K562 (cell line): ENCODE results near the gene MAGEC1. TPM values are rescaled to one million over a fixed set of nuclear protein-coding genes. Genes with fewer than 3 reads are reported as not detected.

ENCODE experiments used
- ATAC-seq: fragments of 200-7000 bp; cut with Tn5 transposase; 3 replicates; pipeline ENCODE4 v1.9.1; 2020; ENCODE audit warnings: moderate library complexity
- BruUV-seq: library from RNA; stranded (reverse); fragments of 400-500 nt; replicated peaks from 2 replicates; lab custom pipeline; 2021; lab: Mats Ljungman, UMichigan
- CTCF ChIA-PET: fragments of 300-600 bp; formaldehyde crosslinking; extraction: SDS; loops from one replicate; lab custom pipeline; 2021; ENCODE audit warnings: low intra/inter-chr PET ratio; lab: Yijun Ruan, JAX
- POLR2A ChIA-PET: fragments of 300-600, 350-650 bp; sonication (Branson Sonifier 250); formaldehyde crosslinking; extraction: SDS; loops from one replicate; lab custom pipeline; 2021; ENCODE audit warnings: antibody characterized with exemption, inconsistent platforms; lab: Yijun Ruan, JAX
- DNase-seq, 4 experiments: peaks; one replicate each; pipeline versions ENCODE4 v3.0.0 to v3.0.0-alpha.2; 2011 to 2018; ENCODE audit warnings: low spot score in 3 of 4, mixed read lengths in 3 of 4; ENCODE audit errors: extremely low read depth in 1 of 4
- FAIRE-seq: peaks from 2 replicates; lab custom pipeline; 2011; peaks lifted over from hg19 to GRCh38; lab: Jason Lieb, UNC
- H2AFZ ChIP-seq: 2 replicates; pipeline ENCODE4 v1.6.0; 2011; ENCODE audit warnings: low read depth, low read length, control low read depth, inconsistent platforms
- H3K27ac ChIP-seq: fragments of 200-600 bp; 3 replicates; pipeline ENCODE4 v1.8.0; 2011; ENCODE audit warnings: low read depth, mild to moderate bottlenecking, control low read depth, inconsistent platforms, low read length, moderate library complexity, mixed read lengths; ENCODE audit errors: extremely low read depth
- H3K27me3 ChIP-seq, 2 experiments: fragments of 300-600 bp in 1 of 2; 2 replicates in 1 of 2; 3 replicates in 1 of 2; pipeline versions ENCODE4 v1.6.0 to v1.8.0; 2011; ENCODE audit warnings: inconsistent platforms in 2 of 2, low read length in 2 of 2, mild to moderate bottlenecking in 1 of 2, mixed read lengths in 1 of 2, moderate library complexity in 1 of 2; ENCODE audit not compliant: control insufficient read depth in 2 of 2, insufficient read depth in 2 of 2
- H3K36me3 ChIP-seq: fragments of 300-600 bp; 3 replicates; pipeline ENCODE4 v1.8.0; 2011; ENCODE audit warnings: mild to moderate bottlenecking, low read length, inconsistent platforms; ENCODE audit not compliant: control insufficient read depth, insufficient read depth
- H3K4me1 ChIP-seq, 2 experiments: fragments of 200-600 bp in 1 of 2; replicated peaks in 1 of 2; 2 replicates in 1 of 2; 3 replicates in 1 of 2; pipeline versions ENCODE4 v1.5.1 to v1.8.0; 2011; ENCODE audit warnings: inconsistent platforms in 2 of 2, low read length in 2 of 2, mild to moderate bottlenecking in 1 of 2, mixed read lengths in 1 of 2, moderate library complexity in 1 of 2; ENCODE audit not compliant: control insufficient read depth in 2 of 2, insufficient read depth in 2 of 2
- H3K4me2 ChIP-seq: 2 replicates; pipeline ENCODE4 v1.6.1; 2011; ENCODE audit warnings: low read length, control low read depth, inconsistent platforms, mixed read lengths; ENCODE audit not compliant: insufficient read depth
- H3K4me3 ChIP-seq: fragments of 200-600 bp; sonication (generic), shearing (Covaris generic); 2 replicates; pipeline ENCODE4 v1.5.1; 2016; ENCODE audit warnings: control low read depth, inconsistent platforms
- H3K79me2 ChIP-seq: fragments of 200-600 bp; 3 replicates; pipeline ENCODE4 v1.8.0; 2011; ENCODE audit warnings: low read length, inconsistent platforms; ENCODE audit not compliant: control insufficient read depth, insufficient read depth
- H3K9ac ChIP-seq, 2 experiments: 2 replicates each; pipeline versions ENCODE4 v1.6.0 to v1.6.1; 2011; ENCODE audit warnings: low read depth in 2 of 2, low read length in 2 of 2, control low read depth in 1 of 2, inconsistent platforms in 1 of 2, mild to moderate bottlenecking in 1 of 2, mixed read lengths in 1 of 2; ENCODE audit not compliant: insufficient read depth in 1 of 2
- H3K9me1 ChIP-seq: one replicate; pipeline ENCODE4 v1.6.0; 2011; ENCODE audit warnings: inconsistent platforms, mild to moderate bottlenecking, low read length, moderate library complexity; ENCODE audit not compliant: control insufficient read depth, insufficient read depth
- H3K9me3 ChIP-seq: replicated peaks from 2 replicates; pipeline ENCODE4 v1.5.1; 2011; ENCODE audit warnings: low read depth, low read length, inconsistent platforms; ENCODE audit not compliant: control insufficient read depth, insufficient read depth
- H4K20me1 ChIP-seq: replicated peaks from 2 replicates; pipeline ENCODE4 v1.6.1; 2011; ENCODE audit warnings: low read length, inconsistent platforms, mixed read lengths; ENCODE audit not compliant: control insufficient read depth, insufficient read depth
- BCOR ChIP-seq: fragments of 450-650 bp; IDR thresholded peaks from 2 replicates; pipeline ENCODE4 v1.6.1; 2016
- CAMTA2 ChIP-seq: fragments of 250-450 bp; sonication (Bioruptor Pico); conservative IDR thresholded peaks from 2 replicates; pipeline ENCODE4 v1.5.1; 2022
- CEBPG ChIP-seq, 3 experiments: fragments of 200-800 bp in 1 of 3; sonication (Bioruptor generic) in 1 of 3; sonication (generic) in 1 of 3; formaldehyde crosslinking in 1 of 3; IDR thresholded peaks in 2 of 3; conservative IDR thresholded peaks in 1 of 3; 2 replicates each; pipeline versions ENCODE4 v1.6.1 to v1.8.0; 2016 to 2022; ENCODE audit warnings: missing compliant biosample characterization in 2 of 3, missing genetic modification characterization in 2 of 3, mild to moderate bottlenecking in 1 of 3, missing genetic modification reagents in 1 of 3
- HNRNPH1 ChIP-seq: fragments of 200-400 bp; formaldehyde crosslinking; optimal IDR thresholded peaks from 2 replicates; pipeline ENCODE3; 2017; ENCODE audit warnings: low read depth, mild to moderate bottlenecking, low read length, moderate library complexity
- KLF16 ChIP-seq: IDR thresholded peaks from 2 replicates; pipeline ENCODE4 v1.6.1; 2016; ENCODE audit warnings: antibody characterized with exemption
- L3MBTL2 ChIP-seq: fragments of 450-650 bp; IDR thresholded peaks from 2 replicates; pipeline ENCODE4 v1.6.1; 2016; ENCODE audit warnings: mild to moderate bottlenecking, moderate library complexity
- MXI1 ChIP-seq: IDR thresholded peaks from 2 replicates; pipeline ENCODE4 v1.6.1; 2011; ENCODE audit warnings: low read depth, mild to moderate bottlenecking, improper control_type of control experiment, low read length
- NCOA4 ChIP-seq: fragments of 450-650 bp; IDR thresholded peaks from 2 replicates; pipeline ENCODE4 v1.6.1; 2018; ENCODE audit warnings: mild to moderate bottlenecking; ENCODE audit not compliant: partially characterized antibody
- NFYB ChIP-seq: IDR thresholded peaks from 2 replicates; pipeline ENCODE4 v1.6.1; 2011; ENCODE audit warnings: mild to moderate bottlenecking, moderate library complexity; ENCODE audit not compliant: insufficient read length; ENCODE audit errors: extremely low read depth
- SUPT5H ChIP-seq: fragments of 450-650 bp; IDR thresholded peaks from 2 replicates; pipeline ENCODE4 v1.6.1; 2016
- ZNF184 ChIP-seq: sonication (generic); formaldehyde crosslinking; IDR thresholded peaks from 2 replicates; pipeline ENCODE4 v1.5.0; 2020; ENCODE audit warnings: missing genetic modification reagents
- ZNF764 ChIP-seq: fragments of 250-450 bp; sonication (Bioruptor Pico); IDR thresholded peaks from 2 replicates; pipeline ENCODE4 v1.4.0; 2020; ENCODE audit warnings: low read depth, mild to moderate bottlenecking, moderate library complexity
- WGBS: fragments of 100-300 bp; shearing (Covaris generic); methylation state at CpG from one replicate; pipeline ENCODE4 v1.1.6; 2016; ENCODE audit warnings: low coverage, mixed read lengths; ENCODE audit not compliant: insufficient coverage; ENCODE audit errors: missing lambda C conversion rate; 5-methylcytosine and 5-hydroxymethylcytosine counted together
- in situ Hi-C: fragments of 300-500 bp; cut with MboI; formaldehyde crosslinking; loops from 4 replicates; pipeline ENCODE4 v1.15.0; 2018; ENCODE audit warnings: inconsistent platforms, mixed read lengths
- intact Hi-C: fragments of 100-400 bp; cut with micrococcal nuclease; formaldehyde crosslinking; loops from 2 replicates; pipeline ENCODE4 v1.14.2; 2022
- polyA plus RNA-seq, 8 experiments: library from polyadenylated mRNA; depleted of rRNA in 4 of 8; stranded (reverse) in 5 of 8; unstranded in 3 of 8; fragments of >200 nt; fragmentation: Nextera tagmentation in 2 of 8; fragmentation: Illumina TruSeq in 1 of 8; extraction: Ambion mirVana in 2 of 8; extraction: Trizol in 1 of 8; gene quantifications; 2 replicates each; pipeline versions ENCODE4 v1.2.1 to v1.2.3, GENCODE V29; 2011 to 2014; ENCODE audit warnings: inconsistent platforms in 1 of 8, missing spikeins in 1 of 8
- total RNA-seq, 7 experiments: library from RNA; depleted of rRNA in 6 of 7; stranded (reverse); fragments of >200 nt in 6 of 7; fragmentation: Illumina TruSeq in 2 of 7; extraction: Trizol in 2 of 7; gene quantifications; 2 replicates each; pipeline versions ENCODE4 v1.2.1 to v1.2.3, GENCODE V29; 2011 to 2021; ENCODE audit warnings: low replicate concordance in 1 of 7
- TF ChIP-seq, protein P1 (sequence below): fragments of 250-450 bp; sonication (Bioruptor Pico); IDR thresholded peaks from 2 replicates; pipeline ENCODE4 v1.6.1; 2021; ENCODE audit warnings: mild to moderate bottlenecking
- TF ChIP-seq, protein P2 (sequence below), 2 experiments: fragments of 250-450 bp in 1 of 2; fragments of 450-650 bp in 1 of 2; sonication (Bioruptor Pico) in 1 of 2; IDR thresholded peaks; 2 replicates each; pipeline versions ENCODE4 v1.6.1 to v1.8.0; 2016 to 2021; ENCODE audit warnings: mild to moderate bottlenecking in 2 of 2, moderate library complexity in 2 of 2, missing compliant biosample characterization in 1 of 2, missing genetic modification characterization in 1 of 2

The MAGEC1 gene
- total and polyA plus RNA-seq, 9 of the 15 experiments (the other 6 are each of a cell fraction or from before 2014, with no cell fraction given), result 5.6 to 56.6 (median 21.4) TPM

GRCh38 chrX:141935645-141936044 is 32.0 kb downstream of the MAGEC1 start:
- DNase-seq, result no peak
- H4K20me1 ChIP-seq, result no peaks in the 10 kb centered on the region
- TF ChIP-seq CEBPG (CRISPR knock-in tag; IDR thresholded peaks at IDR 0.05) (no peak), CEBPG (tag; conservative IDR thresholded peaks at IDR 0.05 in 1 of 2, IDR thresholded peaks at IDR 0.05 in 1 of 2) (no peak), BCOR (no peak), SUPT5H (no peak), HNRNPH1 (no peak), ZNF184 (CRISPR knock-in tag) (no peak), KLF16 (no peak), MXI1 (no peak), ZNF764 (CRISPR knock-in tag) (no peak), NFYB (no peak), NCOA4 (no peak), CAMTA2 (CRISPR knock-in tag) (no peak), L3MBTL2 (no peak)
- TF ChIP-seq, protein P1, sequence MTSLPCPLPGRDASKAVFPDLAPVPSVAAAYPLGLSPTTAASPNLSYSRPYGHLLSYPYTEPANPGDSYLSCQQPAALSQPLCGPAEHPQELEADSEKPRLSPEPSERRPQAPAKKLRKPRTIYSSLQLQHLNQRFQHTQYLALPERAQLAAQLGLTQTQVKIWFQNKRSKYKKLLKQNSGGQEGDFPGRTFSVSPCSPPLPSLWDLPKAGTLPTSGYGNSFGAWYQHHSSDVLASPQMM (CRISPR knock-in tag), result no peak
- TF ChIP-seq, protein P2, sequence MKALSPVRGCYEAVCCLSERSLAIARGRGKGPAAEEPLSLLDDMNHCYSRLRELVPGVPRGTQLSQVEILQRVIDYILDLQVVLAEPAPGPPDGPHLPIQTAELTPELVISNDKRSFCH (CRISPR knock-in tag; IDR thresholded peaks at IDR 0.05), result no peak
- TF ChIP-seq, protein P2 (tag; IDR thresholded peaks at IDR 0.05), result no peak
- TF ChIP-seq, all 486 proteins: peak for 0
- Histone ChIP-seq H3K4me2 (no peak overlapping the region), H2AFZ (no peak overlapping the region), H3K36me3 (no peaks in the 10 kb centered on the region), H3K27ac (no peak overlapping the region), H3K9me3 (no peaks in the 10 kb centered on the region), H3K79me2 (no peaks in the 10 kb centered on the region), H3K27me3 (no peaks in the 10 kb centered on the region), H3K9me1 (no peaks in the 10 kb centered on the region), H3K4me1 (no peaks in the 10 kb centered on the region), H3K4me3 (no peak overlapping the region), H3K9ac (no peak overlapping the region)
- ChIA-PET POLR2A (no interaction called here), CTCF (no interaction called here)
- FAIRE-seq (no peak), ATAC-seq (no peak)
- BruUV-seq, result no TSS peak
- intact Hi-C loops, result no loop called here
- in situ Hi-C loops, result no loop called here
- 20% methylated on average over 2 of the region's 2 CpGs for WGBS
